ENCODE measurements around the gene IL10.

IL10 gene

DNA sequence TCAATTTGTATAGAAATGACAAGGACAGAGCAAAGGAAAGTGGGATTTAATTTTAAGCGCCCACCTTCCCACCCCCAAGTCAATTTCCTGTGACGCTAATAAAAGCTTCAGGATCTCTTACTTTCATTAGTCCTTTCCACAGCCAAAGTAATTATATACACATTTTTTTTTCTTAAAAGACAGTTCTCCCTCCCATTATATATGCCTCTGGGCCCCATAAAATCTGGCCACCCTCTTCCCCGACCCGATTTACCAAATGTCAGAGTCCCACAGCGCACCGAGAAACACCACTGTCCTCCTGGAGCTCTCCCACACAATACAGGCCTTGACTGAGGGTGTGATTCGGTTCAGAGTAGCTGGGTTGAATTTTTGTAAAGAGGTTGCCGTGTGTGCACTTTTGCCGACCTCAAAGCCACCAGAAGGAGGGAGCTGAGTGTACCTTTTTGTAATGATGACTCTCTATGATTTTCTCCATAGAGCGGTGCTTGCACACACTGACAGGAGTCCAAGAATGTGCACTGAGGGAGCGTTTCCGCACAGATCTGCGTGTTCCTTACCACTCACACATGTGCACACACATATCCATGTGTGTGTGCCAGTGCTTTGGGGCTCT lies 26.2 kb upstream of the IL10 start:
- no peak overlapping the region for H3K4me3 Mint-ChIP-seq
- peaks cover 6% of the 10 kb centered on the region for H3K9me3 Mint-ChIP-seq
- H3K27me3 Mint-ChIP-seq = no peaks in the 10 kb centered on the region
- peaks cover 2% of the 10 kb centered on the region for H3K36me3 Mint-ChIP-seq
- no peak overlapping the region for H3K27ac Mint-ChIP-seq
- peaks cover 67% of the 10 kb centered on the region for H3K4me1 Mint-ChIP-seq

DNA sequence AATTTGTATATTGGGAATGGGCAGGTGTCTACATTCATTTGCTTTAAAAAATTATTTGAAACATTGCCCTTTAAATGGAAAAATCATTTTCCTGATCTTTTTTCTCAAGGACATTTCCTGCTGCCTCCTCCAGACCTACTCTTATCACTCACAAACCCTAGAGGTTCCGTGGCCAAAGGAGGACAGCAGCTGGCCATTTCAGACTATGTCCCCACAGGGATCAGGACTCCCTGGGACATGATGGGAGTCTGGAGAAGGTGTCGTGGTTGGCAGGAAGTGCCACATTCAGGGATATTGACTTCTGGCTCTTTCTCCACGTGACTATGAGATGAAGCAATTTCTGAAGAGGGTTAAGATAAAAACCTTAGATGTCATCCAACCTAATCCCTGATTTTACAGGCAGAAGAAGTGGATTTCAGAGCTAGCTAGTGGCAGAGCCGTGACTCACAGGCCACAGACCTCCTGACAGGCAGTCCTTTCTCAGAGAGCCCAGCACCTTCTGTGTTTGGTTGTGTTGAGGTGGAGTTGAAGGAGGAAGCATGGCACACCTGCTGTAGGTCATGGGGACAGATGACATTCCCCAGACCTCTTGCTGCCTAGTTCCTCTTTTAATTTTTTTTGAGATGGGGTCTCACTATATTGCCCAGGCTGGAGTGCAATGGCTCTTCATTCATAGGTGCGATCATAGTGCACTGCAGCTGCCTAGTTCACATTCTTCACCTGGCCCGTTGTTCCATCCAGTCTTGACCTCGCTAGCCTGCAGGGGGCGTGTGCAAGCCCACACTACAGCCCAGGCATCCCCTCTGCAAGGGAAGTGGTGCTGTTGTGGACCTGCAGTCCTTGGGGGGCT lies 25.5 kb upstream of the IL10 start:
- H3K27me3 Mint-ChIP-seq = no peaks in the 10 kb centered on the region
- peak overlapping the region; percentile 14 for H3K27ac Mint-ChIP-seq
- H3K4me3 Mint-ChIP-seq = no peak overlapping the region
- peaks cover 60% of the 10 kb centered on the region for H3K4me1 Mint-ChIP-seq
- peaks cover 2% of the 10 kb centered on the region for H3K36me3 Mint-ChIP-seq
- peaks cover 6% of the 10 kb centered on the region for H3K9me3 Mint-ChIP-seq

DNA sequence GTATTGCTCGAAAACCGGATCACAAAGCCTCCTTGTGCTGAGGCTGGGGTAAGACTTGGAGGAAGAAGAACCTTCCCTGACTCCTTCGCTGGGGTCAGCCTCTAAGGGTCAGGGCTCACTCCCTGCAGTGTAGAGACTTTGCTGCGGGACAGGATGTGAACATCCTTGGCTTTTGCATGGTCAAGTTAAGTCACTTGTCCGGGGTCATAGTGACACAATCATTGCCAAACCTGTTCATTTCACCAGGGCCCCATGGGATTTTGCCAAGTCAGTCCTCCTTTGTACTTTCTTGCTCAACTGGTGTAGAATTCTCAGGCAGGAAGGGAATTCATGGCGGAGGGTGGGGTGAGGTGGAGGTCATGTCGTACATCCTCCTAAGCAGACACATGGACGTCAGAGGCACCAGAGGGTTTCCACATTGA lies 24.7 kb upstream of the IL10 start:
- Mint-ChIP-seq H3K9me3 (peaks cover 6% of the 10 kb centered on the region), H3K36me3 (peaks cover 2% of the 10 kb centered on the region), H3K27me3 (no peaks in the 10 kb centered on the region), H3K27ac (no peak overlapping the region), H3K4me3 (no peak overlapping the region), H3K4me1 (peaks cover 56% of the 10 kb centered on the region)

DNA sequence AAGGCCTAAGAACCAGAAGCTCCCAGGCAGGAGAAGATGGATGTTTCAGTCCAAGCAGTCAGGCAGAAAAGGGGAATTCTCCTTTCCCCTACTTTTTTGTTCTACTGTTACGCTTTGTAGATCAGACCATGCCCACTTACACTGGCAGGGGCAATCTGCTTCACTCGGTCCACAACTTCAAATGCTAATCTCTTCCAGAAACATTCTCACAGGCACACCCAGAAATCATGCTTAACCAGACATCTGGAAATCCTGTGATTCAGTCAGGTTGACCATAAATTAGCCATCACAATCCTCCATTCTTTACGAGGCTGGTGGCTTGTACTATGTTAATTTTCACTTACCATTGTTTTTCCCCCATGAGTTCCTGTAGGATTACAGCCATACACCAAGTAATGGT lies 23.8 kb upstream of the IL10 start:
- H3K4me1 Mint-ChIP-seq = peaks cover 54% of the 10 kb centered on the region
- no peak overlapping the region for H3K27ac Mint-ChIP-seq
- H3K36me3 Mint-ChIP-seq = peaks cover 2% of the 10 kb centered on the region
- H3K27me3 Mint-ChIP-seq = no peaks in the 10 kb centered on the region
- H3K9me3 Mint-ChIP-seq = no peaks in the 10 kb centered on the region
- no peak overlapping the region for H3K4me3 Mint-ChIP-seq

DNA sequence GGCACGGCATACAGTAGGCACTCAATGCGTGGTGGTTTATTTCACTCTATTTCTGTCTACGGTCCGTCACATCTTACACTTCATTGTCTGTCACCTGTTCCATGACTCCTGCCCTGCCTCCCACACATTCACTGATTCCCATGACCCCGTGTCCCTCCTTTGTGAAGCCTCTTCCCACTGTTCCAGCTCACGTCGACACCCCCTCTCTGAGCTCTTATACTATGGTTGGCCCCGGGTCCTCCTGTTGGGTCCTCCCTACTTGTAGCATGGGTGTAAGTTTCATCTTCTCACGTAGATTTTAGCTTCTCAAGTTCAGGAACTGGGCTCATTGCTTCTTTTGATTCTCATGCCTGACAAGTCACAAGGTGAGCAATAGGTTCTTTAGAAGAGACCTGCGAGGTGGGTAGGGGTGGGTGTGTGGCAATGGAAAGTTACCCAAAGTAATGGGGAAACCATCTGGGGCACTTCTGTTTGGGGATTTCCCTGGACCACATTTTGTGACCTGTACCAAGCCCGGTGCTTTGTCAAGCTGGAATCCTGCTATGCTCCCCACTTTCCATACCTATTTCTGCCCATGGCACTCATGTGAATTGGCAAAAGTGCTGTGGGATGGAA lies 22.1 kb upstream of the IL10 start:
- Mint-ChIP-seq H3K27ac (peak overlapping the region; percentile 91), H3K36me3 (peaks cover 2% of the 10 kb centered on the region), H3K9me3 (no peaks in the 10 kb centered on the region), H3K4me1 (peaks cover 63% of the 10 kb centered on the region), H3K4me3 (peak overlapping the region; percentile 70), H3K27me3 (no peaks in the 10 kb centered on the region)

DNA sequence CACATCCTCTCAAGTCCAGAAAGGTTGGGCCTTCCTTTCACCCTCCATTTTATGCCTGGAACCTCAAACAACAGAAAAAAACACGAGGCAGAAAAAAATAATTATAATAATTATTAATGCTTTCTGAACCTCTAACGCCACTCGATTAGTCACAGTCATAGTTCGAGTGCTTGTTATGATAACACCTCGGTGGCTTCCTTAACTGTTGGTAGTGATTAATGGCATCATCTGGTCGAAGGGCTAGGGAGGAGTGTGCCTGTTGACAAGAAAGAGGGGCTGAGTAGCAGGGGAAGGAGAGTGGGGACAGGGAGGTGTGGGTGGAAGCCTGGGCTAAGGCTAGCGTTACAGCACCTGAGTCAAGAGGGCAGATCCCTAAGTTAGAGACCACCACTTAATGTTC lies 21.3 kb upstream of the IL10 start:
- H3K4me3 Mint-ChIP-seq = no peak overlapping the region

DNA sequence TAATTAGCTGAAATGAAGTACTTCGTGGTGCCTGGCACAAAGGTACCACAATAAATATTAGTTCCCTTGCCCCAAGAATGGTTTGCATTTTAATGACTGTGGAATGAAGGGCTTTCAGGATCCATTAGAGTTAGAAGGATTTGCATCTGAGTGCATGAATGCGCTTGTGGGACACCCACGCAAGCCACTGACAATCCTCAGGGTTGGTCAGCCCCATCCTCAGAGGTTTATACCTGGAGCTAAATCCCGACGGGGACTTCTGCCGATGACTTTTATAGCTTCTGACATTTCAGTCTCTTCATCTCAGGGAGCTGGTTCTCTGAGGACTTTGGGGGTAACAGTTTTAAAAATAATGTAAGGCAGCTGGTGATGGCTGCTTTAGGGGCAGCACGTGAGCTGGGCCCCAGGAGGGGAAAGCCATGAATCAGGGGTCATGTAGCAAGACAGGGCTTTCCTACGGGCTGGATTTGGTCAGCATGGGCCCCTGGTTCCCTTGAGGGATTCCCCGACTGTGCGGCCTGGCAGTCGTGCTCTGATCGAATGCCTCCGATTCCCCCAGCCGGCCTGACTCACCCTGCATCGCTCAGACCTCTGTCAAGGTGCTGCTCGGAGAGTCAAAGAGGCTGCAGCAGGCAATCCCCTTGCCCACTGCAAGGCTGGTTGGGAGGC lies 20.8 kb upstream of the IL10 start:
- Mint-ChIP-seq H3K4me1 (peaks cover 55% of the 10 kb centered on the region), H3K4me3 (no peak overlapping the region), H3K9me3 (no peaks in the 10 kb centered on the region), H3K36me3 (peaks cover 2% of the 10 kb centered on the region), H3K27me3 (no peaks in the 10 kb centered on the region), H3K27ac (no peak overlapping the region)

More for the DNA sequence above, 21.3 kb upstream of the IL10 start:
- Mint-ChIP-seq H3K36me3 (peaks cover 2% of the 10 kb centered on the region), H3K27ac (no peak overlapping the region), H3K9me3 (no peaks in the 10 kb centered on the region), H3K4me1 (peaks cover 58% of the 10 kb centered on the region), H3K27me3 (no peaks in the 10 kb centered on the region)

DNA sequence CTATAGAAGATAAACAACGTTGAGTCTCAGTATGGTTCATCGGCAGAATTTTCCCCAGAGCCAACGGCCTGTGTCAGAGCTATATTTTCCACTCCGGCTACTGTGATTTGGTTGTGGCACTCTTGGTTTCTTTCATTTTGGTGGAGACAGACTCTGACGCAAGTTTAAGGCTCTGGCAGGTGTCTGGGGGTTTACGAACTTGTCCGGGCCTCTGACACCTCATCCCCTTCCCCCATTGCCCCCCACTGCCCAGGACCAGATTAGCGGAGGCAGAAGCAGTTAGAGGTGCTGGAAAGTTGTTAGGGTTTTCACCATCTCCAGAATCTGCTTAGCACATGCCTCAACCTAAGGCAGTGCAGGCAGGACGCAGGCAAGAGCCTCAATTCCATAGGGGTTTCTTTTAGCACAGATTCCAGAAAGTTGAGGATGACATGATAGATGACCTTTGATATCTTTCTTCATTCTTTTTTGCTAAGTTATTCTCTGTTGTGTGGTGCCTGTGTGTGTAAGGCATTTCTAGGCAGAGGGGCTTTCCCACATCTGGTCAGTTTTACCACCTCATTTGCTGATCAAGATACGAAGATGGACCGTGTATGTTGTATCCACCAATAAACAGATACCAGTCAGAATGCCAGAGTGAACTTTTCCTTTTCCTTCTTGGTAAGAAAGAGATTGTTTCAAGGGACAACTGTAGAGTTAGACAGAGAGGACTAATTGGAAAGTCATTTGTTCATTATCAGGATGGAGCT lies 18.4 kb upstream of the IL10 start:
- Mint-ChIP-seq H3K36me3 (peaks cover 2% of the 10 kb centered on the region), H3K27me3 (no peaks in the 10 kb centered on the region), H3K27ac (peak overlapping the region; percentile 59), H3K4me3 (no peak overlapping the region), H3K4me1 (peaks cover 74% of the 10 kb centered on the region), H3K9me3 (no peaks in the 10 kb centered on the region)

DNA sequence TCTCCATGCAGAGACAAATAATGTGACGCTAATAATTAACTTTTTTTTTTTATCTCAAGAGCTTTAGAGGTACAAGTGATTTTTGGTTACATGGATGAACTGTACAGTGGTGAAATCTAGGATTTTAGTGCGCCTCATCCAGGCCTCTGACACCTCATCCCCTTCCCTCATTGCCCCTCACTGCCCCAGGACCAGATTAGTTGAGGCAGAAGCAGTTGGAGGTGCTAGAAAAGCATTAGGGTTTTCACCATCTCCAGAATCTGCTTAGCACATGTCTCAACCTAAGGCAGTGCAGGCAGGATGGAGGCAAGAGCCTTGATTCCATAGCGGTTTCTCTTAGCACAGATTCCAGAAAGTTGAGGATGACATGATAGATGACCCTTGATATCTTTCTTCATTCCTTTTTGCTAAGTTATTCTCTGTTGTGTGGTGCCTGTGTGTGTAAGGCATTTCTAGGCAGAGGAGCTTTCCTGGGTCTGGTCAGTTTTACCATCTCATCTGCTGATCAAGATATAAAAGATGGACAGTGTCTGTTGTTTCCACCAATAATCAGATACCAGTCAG lies 16.3 kb upstream of the IL10 start:
- no peaks in the 10 kb centered on the region for H3K36me3 Mint-ChIP-seq
- no peaks in the 10 kb centered on the region for H3K27me3 Mint-ChIP-seq
- H3K4me1 Mint-ChIP-seq = peaks cover 74% of the 10 kb centered on the region
- no peaks in the 10 kb centered on the region for H3K9me3 Mint-ChIP-seq
- no peak overlapping the region for H3K4me3 Mint-ChIP-seq
- no peak overlapping the region for H3K27ac Mint-ChIP-seq

DNA sequence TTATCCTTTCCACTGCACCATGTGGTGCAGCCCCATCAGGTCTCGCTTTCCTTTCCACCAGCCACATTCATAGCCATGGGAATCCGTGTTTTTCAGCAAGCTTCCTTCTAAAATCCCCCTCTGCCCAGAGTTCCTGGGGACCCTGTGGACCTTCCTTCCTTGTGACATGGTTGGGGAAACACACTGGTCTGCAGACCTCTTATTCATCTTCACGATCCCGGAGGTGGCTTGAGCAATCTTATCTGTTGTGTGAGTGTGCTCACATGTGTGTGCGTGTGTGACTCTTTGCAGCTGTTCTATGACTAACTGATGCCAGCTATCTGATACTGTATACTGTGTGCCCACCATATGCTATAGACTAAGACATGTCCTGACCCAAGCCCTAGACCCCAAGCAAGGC lies 15.6 kb upstream of the IL10 start:
- no peaks in the 10 kb centered on the region for H3K27me3 Mint-ChIP-seq

DNA sequence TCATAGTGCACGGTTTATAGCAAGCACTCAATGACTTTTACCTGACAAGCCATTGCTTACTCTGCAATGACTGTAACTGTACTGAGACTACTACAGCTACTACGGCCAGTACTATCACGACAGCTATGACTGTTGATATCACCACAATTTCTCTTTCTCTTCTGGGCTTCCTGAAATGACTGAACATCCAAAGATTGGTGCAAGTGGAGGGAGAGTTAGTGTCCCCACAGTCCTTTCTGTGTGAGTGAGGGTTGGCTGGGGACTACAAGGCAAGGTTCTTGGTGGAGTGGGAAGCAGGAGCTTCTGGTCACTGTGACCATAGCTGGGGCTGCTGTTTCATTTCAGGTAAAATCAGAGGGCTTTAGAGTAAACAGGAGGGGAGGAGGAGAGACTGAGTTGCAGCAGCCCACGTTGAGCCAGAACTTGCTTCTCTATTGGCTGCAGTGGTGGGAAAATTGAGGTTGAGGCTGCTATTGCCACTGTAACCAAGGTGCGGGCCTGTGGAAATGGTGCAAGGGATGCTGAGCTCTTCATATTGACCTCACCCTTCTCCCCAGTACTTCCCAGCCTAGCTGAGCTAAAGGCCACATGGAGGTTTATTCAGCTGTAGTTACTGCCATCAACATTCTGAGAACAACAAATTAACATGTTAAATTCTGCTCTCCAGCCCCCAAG lies 14.1 kb upstream of the IL10 start:
- Mint-ChIP-seq H3K36me3 (no peaks in the 10 kb centered on the region), H3K27ac (peak overlapping the region; percentile 8), H3K9me3 (no peaks in the 10 kb centered on the region), H3K4me1 (peaks cover 81% of the 10 kb centered on the region), H3K27me3 (no peaks in the 10 kb centered on the region), H3K4me3 (no peak overlapping the region)

More for the DNA sequence above, 15.6 kb upstream of the IL10 start:
- Mint-ChIP-seq H3K4me3 (no peak overlapping the region), H3K27ac (peak overlapping the region; percentile 14), H3K9me3 (no peaks in the 10 kb centered on the region), H3K36me3 (no peaks in the 10 kb centered on the region), H3K4me1 (peaks cover 78% of the 10 kb centered on the region)

DNA sequence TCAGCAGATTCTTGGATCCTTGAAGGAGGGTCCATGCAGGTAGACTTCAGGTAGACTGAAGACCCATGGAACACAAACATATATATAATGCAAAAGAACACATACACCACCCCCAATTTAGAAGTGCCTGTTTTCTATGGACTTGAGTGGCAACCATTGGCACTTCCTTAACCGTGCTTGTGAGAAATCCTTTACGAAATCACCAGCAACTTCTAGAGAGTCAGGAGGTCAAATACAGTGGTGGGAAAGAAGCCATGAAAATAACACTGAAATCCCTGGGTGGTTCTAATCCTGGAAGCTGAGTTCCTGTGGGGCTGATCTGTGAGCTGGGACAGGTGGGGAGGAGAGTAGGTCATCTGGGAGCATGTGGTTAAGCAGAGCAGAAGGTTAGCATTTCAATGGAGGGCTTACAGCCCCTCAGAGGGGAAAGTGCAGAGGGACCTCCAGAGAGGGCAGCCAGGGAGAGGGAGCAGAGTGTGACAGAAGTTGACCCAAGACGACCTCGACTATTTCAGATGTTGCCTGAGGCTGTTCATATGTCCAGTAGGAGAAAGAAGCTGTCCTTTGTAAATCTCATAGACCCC lies 13.0 kb upstream of the IL10 start:
- Mint-ChIP-seq H3K27me3 (no peaks in the 10 kb centered on the region), H3K9me3 (no peaks in the 10 kb centered on the region), H3K36me3 (no peaks in the 10 kb centered on the region), H3K4me1 (peaks cover 73% of the 10 kb centered on the region), H3K4me3 (peak overlapping the region; percentile 3), H3K27ac (peak overlapping the region; percentile 33)

DNA sequence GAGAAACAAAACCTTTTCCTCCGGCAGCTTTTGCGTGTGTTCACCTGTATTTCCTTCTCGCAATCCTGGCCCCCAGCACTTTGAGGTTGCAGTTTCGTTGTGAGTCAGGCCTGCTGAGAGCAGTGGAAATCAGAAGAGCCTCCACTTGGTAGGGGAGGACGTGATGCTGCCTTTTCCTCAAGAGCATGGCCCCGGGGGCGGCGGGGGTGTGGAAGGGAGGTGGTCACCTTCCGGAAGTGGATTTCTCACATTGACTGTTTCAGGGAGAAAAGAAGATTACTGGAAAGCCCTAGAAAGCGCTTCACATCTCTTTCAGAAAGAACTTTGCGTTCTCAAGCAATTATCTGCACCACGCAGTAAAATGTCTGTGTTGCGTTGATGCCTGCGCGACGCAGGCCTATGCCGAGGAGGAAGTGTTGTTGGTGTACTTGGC lies 12.2 kb upstream of the IL10 start:
- Mint-ChIP-seq H3K4me3 (peak overlapping the region; percentile 70), H3K36me3 (no peaks in the 10 kb centered on the region), H3K4me1 (peaks cover 65% of the 10 kb centered on the region), H3K27ac (peak overlapping the region; percentile 89), H3K9me3 (no peaks in the 10 kb centered on the region), H3K27me3 (no peaks in the 10 kb centered on the region)

DNA sequence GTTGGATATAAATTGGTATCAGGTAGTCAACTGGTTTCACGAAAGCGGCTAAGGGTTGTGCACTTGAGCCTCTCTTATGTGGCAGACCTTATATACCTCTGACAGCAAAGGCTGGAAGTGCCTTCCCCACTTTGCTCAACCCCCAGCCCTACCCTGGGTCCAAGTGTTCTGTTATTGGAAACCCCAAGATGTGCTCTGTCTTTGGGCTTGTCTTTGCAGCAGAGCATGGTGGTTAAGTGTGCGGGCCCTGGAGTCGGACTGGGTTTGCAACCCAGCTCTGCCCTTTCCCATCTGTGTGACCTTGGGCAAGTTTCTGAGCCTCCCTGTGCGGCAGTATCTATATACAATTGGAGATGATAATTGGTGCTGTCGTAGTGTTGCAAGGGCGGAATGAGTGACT lies 11.2 kb upstream of the IL10 start:
- H3K27ac Mint-ChIP-seq = no peak overlapping the region
- H3K9me3 Mint-ChIP-seq = no peaks in the 10 kb centered on the region

More for the DNA sequence above, 11.2 kb upstream of the IL10 start:
- no peaks in the 10 kb centered on the region for H3K27me3 Mint-ChIP-seq
- H3K36me3 Mint-ChIP-seq = no peaks in the 10 kb centered on the region
- no peak overlapping the region for H3K4me3 Mint-ChIP-seq
- peaks cover 65% of the 10 kb centered on the region for H3K4me1 Mint-ChIP-seq

Measured in activated naive CD4-positive, alpha-beta T cell treated with anti-CD3 and anti-CD28 coated beads, Interleukin-2, amount 50 U/mL, for 24 hours (primary cell).